K562 (cell line): ENCODE results near the gene BCL7C. TPM values are rescaled to one million over a fixed set of nuclear protein-coding genes. Genes with fewer than 3 reads are reported as not detected.

ENCODE experiments used
- BACH1 ChIP-seq: fragments of 200-800 bp; sonication (Bioruptor generic); IDR thresholded peaks from 2 replicates; pipeline ENCODE4 v1.6.1; 2016; ENCODE audit warnings: missing genetic modification characterization, missing compliant biosample characterization
- E2F6 ChIP-seq, 2 experiments: IDR thresholded peaks; 2 replicates each; pipeline ENCODE4 v1.6.1; 2011; ENCODE audit warnings: borderline replicate concordance in 1 of 2, control low read depth in 1 of 2, low read depth in 1 of 2, low read length in 1 of 2, mild to moderate bottlenecking in 1 of 2, mixed read lengths in 1 of 2, moderate library complexity in 1 of 2; ENCODE audit not compliant: insufficient read depth in 1 of 2, insufficient read length in 1 of 2, poor library complexity in 1 of 2, severe bottlenecking in 1 of 2; ENCODE audit errors: extremely low read depth in 1 of 2
- ELF1 ChIP-seq: fragments of 200-800 bp; sonication (Bioruptor generic); IDR thresholded peaks from 2 replicates; pipeline ENCODE4 v1.6.1; 2016; ENCODE audit warnings: missing genetic modification characterization, missing compliant biosample characterization
- EP400 ChIP-seq: fragments of 450-650 bp; IDR thresholded peaks from 2 replicates; pipeline ENCODE4 v1.6.1; 2017; ENCODE audit warnings: antibody characterized with exemption, mild to moderate bottlenecking, moderate library complexity
- ETS1 ChIP-seq: conservative IDR thresholded peaks from 2 replicates; pipeline ENCODE4 v1.6.1; 2011; ENCODE audit warnings: low read depth, mild to moderate bottlenecking, low read length; ENCODE audit not compliant: control insufficient read depth
- GABPA ChIP-seq: fragments of 200-800 bp; sonication (Bioruptor generic); conservative IDR thresholded peaks from 2 replicates; pipeline ENCODE4 v1.6.1; 2016; ENCODE audit warnings: low read depth, missing genetic modification characterization, missing compliant biosample characterization
- HCFC1 ChIP-seq: IDR thresholded peaks from 2 replicates; pipeline ENCODE4 v1.6.1; 2012; ENCODE audit warnings: low read depth, low read length, improper control_type of control experiment
- KDM4B ChIP-seq, 2 experiments: fragments of 450-650 bp in 1 of 2; sonication (generic) in 1 of 2; IDR thresholded peaks; 2 replicates each; pipeline ENCODE4 v1.6.1; 2016 to 2017; ENCODE audit warnings: borderline replicate concordance in 2 of 2, antibody characterized with exemption in 1 of 2, low read depth in 1 of 2, mild to moderate bottlenecking in 1 of 2
- MAZ ChIP-seq, 2 experiments: fragments of 450-650 bp in 1 of 2; sonication (generic) in 1 of 2; formaldehyde crosslinking; IDR thresholded peaks in 1 of 2; conservative IDR thresholded peaks in 1 of 2; 2 replicates each; pipeline versions ENCODE4 v1.4.0 to v1.5.0; 2020; ENCODE audit warnings: mild to moderate bottlenecking in 1 of 2, missing genetic modification reagents in 1 of 2
- MBD2 ChIP-seq: sonication (generic); IDR thresholded peaks from 2 replicates; pipeline ENCODE4 v1.6.1; 2016; ENCODE audit warnings: low read depth, borderline replicate concordance
- NEUROD1 ChIP-seq: fragments of 150-350 bp; IDR thresholded peaks from 2 replicates; pipeline ENCODE4 v1.6.1; 2014; ENCODE audit warnings: borderline replicate concordance, low read length, low read depth; ENCODE audit not compliant: partially characterized antibody
- PURB ChIP-seq: sonication (generic); formaldehyde crosslinking; IDR thresholded peaks from 2 replicates; pipeline ENCODE4 v1.9.0; 2021; ENCODE audit warnings: low read depth, mild to moderate bottlenecking, missing genetic modification reagents
- RB1 ChIP-seq: fragments of 450-650 bp; IDR thresholded peaks from 2 replicates; pipeline ENCODE4 v1.6.1; 2017; ENCODE audit warnings: low read depth, mild to moderate bottlenecking
- SAP30 ChIP-seq: fragments of 200-600 bp; sonication (generic); IDR thresholded peaks from 2 replicates; pipeline ENCODE4 v1.6.1; 2012; ENCODE audit warnings: borderline replicate concordance, low read depth, mild to moderate bottlenecking, moderate library complexity, low read length, control low read depth, inconsistent platforms; ENCODE audit not compliant: insufficient read depth, poor library complexity, severe bottlenecking
- SMAD4 ChIP-seq: fragments of 250-450 bp; sonication (Bioruptor Pico); conservative IDR thresholded peaks from 2 replicates; pipeline ENCODE4 v1.8.0; 2021; ENCODE audit warnings: inconsistent platforms, mild to moderate bottlenecking, moderate library complexity
- TBL1XR1 ChIP-seq, 2 experiments: IDR thresholded peaks; 2 replicates each; pipeline ENCODE4 v1.6.1; 2012; ENCODE audit warnings: improper control_type of control experiment in 2 of 2, low read length in 2 of 2, mild to moderate bottlenecking in 1 of 2
- ZBTB9 ChIP-seq: fragments of 450-650 bp; formaldehyde crosslinking; IDR thresholded peaks from 2 replicates; pipeline ENCODE4 v1.4.0; 2020; ENCODE audit warnings: mild to moderate bottlenecking, moderate library complexity
- ZEB2 ChIP-seq: fragments of 450-650 bp; IDR thresholded peaks from 2 replicates; pipeline ENCODE4 v1.6.1; 2016
- ZNF584 ChIP-seq: fragments of 200-800 bp; sonication (Bioruptor generic); IDR thresholded peaks from 2 replicates; pipeline ENCODE4 v1.6.1; 2016; ENCODE audit warnings: low read depth, mild to moderate bottlenecking, missing genetic modification characterization, missing compliant biosample characterization
- ZNF76 ChIP-seq: fragments of 250-450 bp; sonication (Bioruptor Pico); IDR thresholded peaks from 2 replicates; pipeline ENCODE4 v1.4.0; 2020; ENCODE audit warnings: mild to moderate bottlenecking, moderate library complexity, borderline replicate concordance
- polyA plus RNA-seq, 8 experiments: library from polyadenylated mRNA; depleted of rRNA in 4 of 8; stranded (reverse) in 5 of 8; unstranded in 3 of 8; fragments of >200 nt; fragmentation: Nextera tagmentation in 2 of 8; fragmentation: Illumina TruSeq in 1 of 8; extraction: Ambion mirVana in 2 of 8; extraction: Trizol in 1 of 8; gene quantifications; 2 replicates each; pipeline versions ENCODE4 v1.2.1 to v1.2.3, GENCODE V29; 2011 to 2014; ENCODE audit warnings: inconsistent platforms in 1 of 8, missing spikeins in 1 of 8
- total RNA-seq, 7 experiments: library from RNA; depleted of rRNA in 6 of 7; stranded (reverse); fragments of >200 nt in 6 of 7; fragmentation: Illumina TruSeq in 2 of 7; extraction: Trizol in 2 of 7; gene quantifications; 2 replicates each; pipeline versions ENCODE4 v1.2.1 to v1.2.3, GENCODE V29; 2011 to 2021; ENCODE audit warnings: low replicate concordance in 1 of 7
- TF ChIP-seq, protein P1 (sequence below): fragments of 450-650 bp; conservative IDR thresholded peaks from 2 replicates; pipeline ENCODE4 v1.6.1; 2016; ENCODE audit warnings: missing genetic modification characterization, low read depth, mild to moderate bottlenecking, control low read depth, missing compliant biosample characterization

Gene BCL7C
- total and polyA plus RNA-seq, 9 of the 15 experiments (the other 6 are each of a cell fraction or from before 2014, with no cell fraction given): 1.7 to 85.8 (median 19.6) TPM

GRCh38 chr16:30922420-30922959, 28.6 kb upstream of the BCL7C start (continued):
- TF ChIP-seq ETS1 (peak; percentile 99), SAP30 (peak; percentile 47), EP400 (no peak), ELF1 (tag) (peak; percentile 91), E2F6 (IDR thresholded peaks at IDR 0.05; ENCODE audit: borderline replicate concordance in 1 of 2, extremely low read depth in 1 of 2, insufficient read depth in 1 of 2, insufficient read length in 1 of 2, low read depth in 1 of 2, low read length in 1 of 2, poor library complexity in 1 of 2, severe bottlenecking in 1 of 2) (peak in 1 of 2 experiments; percentile 19), PURB (CRISPR knock-in tag) (no peak), KDM4B (IDR thresholded peaks at IDR 0.05; ENCODE audit: borderline replicate concordance in 2 of 2, low read depth in 1 of 2) (peak in 1 of 2 experiments; percentile 83; a peak in 2 of 4 replicates), NEUROD1 (no peak), BACH1 (tag) (peak; percentile 80; the same call in 1 of the 2 replicates), RB1 (no peak), TBL1XR1 (IDR thresholded peaks at IDR 0.05; ENCODE audit: low read length in 2 of 2) (peak; percentile 69 to 80; a peak in 3 of 4 replicates), MBD2 (peak; percentile 99), SMAD4 (CRISPR knock-in tag) (peak; percentile 13; the same call in 1 of the 2 replicates), HCFC1 (peak; percentile 95), ZNF76 (peak; percentile 84; the same call in 1 of the 2 replicates), ZEB2 (no peak), ZNF584 (CRISPR knock-in tag) (peak; percentile 80), ZBTB9 (peak; percentile 86; the same call in 1 of the 2 replicates), MAZ (CRISPR knock-in tag; conservative IDR thresholded peaks at IDR 0.05 in 1 of 2, IDR thresholded peaks at IDR 0.05 in 1 of 2) (peak in 1 of 2 experiments; percentile 9; a peak in 2 of 4 replicates), GABPA (tag) (peak; percentile 98)
- TF ChIP-seq, protein P1, sequence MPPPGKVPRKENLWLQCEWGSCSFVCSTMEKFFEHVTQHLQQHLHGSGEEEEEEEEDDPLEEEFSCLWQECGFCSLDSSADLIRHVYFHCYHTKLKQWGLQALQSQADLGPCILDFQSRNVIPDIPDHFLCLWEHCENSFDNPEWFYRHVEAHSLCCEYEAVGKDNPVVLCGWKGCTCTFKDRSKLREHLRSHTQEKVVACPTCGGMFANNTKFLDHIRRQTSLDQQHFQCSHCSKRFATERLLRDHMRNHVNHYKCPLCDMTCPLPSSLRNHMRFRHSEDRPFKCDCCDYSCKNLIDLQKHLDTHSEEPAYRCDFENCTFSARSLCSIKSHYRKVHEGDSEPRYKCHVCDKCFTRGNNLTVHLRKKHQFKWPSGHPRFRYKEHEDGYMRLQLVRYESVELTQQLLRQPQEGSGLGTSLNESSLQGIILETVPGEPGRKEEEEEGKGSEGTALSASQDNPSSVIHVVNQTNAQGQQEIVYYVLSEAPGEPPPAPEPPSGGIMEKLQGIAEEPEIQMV: peak; percentile 51; the same call in 1 of the 2 replicates
